ENCODE results near the gene LARGE1.

LARGE1 gene

DNA sequence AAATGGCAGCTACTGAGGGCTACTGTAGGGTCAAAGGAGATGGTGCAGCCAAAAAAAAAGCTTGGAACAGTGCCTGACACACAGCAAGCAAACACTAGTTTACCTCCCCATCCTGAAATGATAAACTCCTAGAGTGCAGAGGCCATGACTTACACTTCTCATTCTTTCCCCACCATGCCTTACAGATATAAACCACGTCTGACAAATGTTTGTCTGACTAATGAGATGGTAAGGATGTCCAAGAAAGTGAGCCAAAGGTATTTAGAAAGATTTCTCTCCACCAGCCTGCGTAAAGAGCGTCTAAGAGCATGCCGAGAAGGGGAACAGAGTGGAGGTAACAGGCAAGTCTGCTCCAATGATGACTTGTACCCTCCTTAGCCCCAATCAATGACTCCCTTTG, 99.0 kb downstream of the LARGE1 start:
- no peak for DNase-seq (ENCODE audit: low read depth, low spot score)

DNA sequence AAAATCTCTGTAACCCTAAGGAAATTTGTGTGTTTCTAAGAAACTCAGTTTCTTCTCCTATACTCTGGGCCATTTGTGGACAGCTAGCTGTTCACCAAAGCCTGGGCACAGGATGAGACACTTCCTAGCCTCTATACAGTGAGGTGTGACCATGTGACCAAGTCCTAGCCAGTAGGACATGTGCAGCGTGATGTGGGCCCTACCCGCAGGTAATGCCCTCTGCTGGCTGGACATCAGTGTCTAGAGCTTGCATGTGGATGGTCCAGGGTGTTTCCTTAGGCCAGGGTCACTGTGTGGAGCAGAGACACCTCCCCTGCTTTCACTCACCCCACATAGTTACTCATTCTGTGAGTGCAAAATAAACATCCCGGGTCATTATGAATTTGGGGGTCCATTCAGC, 100.5 kb downstream of the LARGE1 start:
- DNase-seq (ENCODE audit: low read depth, low spot score): no peak

DNA sequence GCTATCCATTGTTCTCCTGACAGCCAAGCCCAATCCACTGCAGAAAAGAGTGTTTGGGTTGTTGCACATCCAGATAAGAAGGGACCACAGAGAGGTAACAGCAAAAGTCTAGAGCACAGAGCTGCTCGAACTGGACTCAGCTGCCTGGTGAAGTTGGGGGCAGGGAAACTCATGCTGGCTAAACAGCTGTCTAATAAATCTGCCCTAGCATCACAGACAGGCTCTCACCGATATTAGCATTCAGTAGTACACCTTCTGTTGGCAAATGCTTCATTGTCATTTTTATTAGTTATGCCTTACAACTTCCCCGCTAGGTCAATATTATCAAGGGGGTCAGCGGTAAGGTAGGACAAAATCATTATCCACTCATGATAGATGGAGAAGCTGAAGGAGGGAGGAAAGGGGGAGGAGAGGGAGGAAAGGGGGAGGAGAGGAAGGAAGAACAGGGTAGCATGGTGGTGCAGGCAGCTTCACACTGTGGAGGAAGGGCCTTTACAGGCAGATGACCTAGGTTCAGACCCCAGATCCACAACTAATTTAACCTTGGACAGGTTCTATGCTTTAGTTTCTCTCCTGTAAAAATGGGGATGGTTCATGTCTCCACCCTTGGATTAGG, 102.7 kb downstream of the LARGE1 start:
- DNase-seq (ENCODE audit: low read depth, low spot score): no peak

DNA sequence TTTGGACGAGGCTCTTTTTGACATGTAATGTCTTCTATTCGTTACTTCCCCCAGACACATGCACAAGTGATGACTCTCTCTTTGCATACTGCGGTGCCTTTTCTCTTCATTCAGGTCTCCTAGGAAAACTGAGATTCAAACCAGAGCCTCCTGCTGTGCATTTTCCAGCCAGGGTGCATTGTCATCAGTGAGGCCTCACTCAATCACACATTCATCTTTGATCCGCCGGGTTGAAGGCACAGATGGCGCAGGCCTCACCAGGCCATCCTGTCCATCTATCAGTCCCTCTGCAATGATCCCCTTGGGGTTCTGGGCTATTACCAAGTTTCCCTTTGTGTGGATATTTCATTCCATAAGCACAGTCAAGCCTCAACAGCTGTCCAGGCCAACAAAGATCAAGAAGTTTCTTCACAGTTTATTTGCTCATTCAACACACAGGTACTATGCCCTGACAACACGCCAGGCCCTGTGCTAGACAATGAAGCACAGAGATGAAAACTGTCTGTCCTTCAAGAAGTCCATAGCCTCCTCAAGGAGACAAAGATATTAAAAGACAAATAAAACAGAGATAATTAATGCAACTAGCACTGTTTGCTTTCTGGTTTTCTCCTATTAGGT, 107.8 kb downstream of the LARGE1 start:
- no peak for DNase-seq (ENCODE audit: low read depth, low spot score)

DNA sequence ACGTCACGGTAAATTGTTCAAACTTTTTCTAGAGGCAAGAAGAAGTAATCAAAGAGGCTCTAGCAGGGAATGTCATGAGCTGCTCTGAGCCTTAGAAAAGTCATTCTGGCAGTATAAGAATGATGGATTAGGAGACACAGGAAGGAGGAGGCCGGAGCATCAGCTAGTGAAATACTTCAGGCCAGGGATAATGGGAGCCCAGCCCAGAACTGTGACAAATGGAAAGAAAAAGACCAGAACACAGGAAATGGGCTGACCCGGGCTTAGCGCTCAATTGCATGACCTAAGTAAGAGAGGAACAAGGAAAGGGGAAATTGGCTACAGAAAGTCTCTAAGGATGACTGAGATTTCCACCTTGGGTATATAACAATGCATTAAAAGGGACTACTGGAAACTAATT, 108.6 kb downstream of the LARGE1 start:
- DNase-seq (ENCODE audit: low read depth, low spot score): no peak

DNA sequence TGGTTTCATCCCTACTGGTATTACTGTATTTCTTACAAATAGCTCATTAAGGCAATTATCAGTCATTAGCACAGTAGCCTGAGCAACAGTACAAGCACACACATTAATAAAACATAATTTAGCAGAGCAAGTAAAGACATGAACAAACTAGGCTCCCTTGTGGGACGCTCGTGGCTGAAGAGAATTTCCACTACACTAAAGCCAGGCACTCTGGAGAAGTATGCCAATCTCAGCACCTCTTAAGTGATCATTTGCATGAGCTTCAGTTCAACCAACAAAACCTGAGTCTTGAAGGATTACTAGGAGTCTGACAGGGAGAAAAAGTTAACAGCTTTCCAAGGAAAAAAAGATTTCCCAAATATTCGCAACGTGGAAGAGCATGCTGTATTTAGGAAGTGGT, 109.1 kb downstream of the LARGE1 start:
- DNase-seq (ENCODE audit: low read depth, low spot score): no peak

DNA sequence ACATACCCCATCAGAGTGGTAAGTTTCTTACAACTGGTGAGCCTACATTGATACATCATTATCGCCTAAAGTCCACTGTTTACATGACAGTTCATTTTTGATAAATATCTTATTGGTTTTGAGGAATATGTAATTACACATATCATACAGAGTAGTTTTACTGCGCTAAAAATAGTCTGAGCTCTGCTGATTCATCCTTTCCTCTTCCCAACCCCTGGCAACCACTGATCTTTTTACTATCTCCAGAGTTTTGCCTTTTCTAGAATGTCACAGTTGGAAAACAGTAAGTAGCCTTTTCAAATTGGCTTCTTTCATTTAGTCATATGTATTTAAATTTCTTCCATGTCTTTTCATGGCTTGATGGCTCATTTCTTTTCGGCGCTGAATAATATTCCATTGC, 112.8 kb downstream of the LARGE1 start:
- DNase-seq (ENCODE audit: low read depth, low spot score): no peak

DNA sequence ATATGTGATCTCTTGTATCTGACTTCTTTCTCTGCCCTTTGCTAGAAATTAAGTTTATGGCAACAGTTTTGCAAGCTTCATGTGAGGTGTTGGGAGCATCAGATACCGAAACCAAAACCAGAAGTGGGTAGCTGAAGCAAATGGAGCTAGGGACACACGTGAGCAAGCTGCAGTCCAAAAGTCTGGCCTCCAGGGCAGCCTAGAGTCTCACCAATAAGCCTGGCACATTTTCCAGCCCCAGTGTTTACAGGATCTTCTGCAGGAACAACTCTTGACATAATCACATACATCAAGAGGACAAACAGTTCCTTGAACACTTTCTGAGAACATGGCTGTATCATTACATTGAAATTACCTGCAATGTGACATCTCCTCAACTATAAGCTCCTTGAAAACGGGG, 114.1 kb downstream of the LARGE1 start:
- DNase-seq (ENCODE audit: low read depth, low spot score): no peak

DNA sequence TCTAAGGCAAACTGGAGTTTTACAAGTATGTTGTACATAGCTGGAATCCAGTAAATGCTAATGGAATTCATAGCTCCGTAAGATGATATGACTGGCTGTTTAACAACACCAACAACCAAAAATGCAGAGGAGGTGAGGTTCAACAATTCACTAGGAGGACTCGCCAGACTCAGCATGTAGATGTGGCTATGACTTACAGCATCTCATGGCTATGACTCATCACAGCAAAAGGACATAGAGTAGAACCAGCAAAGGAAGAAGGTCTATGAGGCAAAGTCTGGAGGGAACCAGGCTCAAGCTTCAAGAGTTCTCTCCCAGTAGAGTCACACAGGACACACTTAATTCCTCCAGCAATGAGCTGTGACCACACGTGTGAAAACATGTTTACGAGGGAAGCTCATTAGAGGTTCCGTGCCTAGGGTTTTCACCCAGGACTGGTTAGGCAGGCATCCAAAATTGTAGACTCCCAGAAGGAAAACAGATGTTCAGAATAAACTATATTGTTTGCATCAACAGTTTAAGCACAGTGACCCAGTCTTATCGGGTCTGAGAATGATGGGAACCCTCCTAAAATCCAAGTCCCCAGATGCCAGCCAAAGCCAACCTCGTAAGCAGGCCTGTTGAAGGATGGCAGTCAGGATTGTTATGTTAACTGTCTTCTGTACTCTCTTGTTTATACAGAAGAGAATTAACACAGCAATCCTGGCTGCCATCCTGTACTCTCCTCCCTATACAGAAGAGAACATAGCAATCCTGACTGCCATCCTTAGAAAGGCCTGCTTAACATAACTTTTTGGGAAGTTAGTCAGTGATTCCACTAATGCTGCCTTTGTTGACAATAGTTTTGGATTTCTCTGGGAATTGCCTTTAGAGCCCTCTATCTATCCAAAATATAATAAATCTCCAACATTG, 116.6 kb downstream of the LARGE1 start:
- no peak for DNase-seq (ENCODE audit: low read depth, low spot score)

DNA sequence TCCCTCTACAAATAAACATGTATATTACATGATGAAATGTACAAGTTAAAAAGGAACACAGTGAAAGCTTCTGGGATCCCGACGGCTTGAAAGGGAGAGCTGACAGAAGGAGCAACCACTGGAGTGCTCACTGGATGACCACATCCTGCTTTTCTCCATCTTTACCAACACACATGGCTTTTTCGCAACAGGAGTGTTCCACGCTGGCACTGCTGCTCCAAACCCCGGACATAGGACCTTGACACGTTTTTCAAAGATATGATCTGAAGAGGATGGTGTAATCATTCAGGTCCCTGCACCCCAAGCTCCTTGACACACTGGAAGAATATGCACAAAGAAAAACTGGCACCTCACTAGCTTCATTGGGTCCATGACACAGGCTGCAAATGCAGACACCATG, 121.9 kb downstream of the LARGE1 start:
- DNase-seq (ENCODE audit: low read depth, low spot score): no peak

DNA sequence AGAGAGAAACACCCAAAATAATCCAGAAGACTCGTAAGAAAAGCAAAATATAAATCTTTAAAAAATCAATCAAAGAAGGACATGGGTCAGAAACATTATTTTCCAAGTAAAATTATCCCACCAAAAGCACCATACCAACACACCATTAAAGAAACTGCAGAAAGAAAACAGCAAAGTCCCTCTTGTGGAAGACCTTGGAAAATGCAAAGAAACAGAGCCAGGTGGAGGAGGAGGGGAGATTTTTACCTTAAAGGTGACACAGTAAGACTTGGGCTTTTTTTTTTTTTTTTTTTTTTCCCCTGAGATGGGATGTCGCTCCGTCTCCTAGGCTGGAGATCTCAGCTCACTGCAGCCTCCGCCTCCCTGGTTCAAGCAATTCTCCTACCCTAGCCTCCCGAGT, 123.8 kb downstream of the LARGE1 start:
- DNase-seq (ENCODE audit: low read depth, low spot score): no peak

DNA sequence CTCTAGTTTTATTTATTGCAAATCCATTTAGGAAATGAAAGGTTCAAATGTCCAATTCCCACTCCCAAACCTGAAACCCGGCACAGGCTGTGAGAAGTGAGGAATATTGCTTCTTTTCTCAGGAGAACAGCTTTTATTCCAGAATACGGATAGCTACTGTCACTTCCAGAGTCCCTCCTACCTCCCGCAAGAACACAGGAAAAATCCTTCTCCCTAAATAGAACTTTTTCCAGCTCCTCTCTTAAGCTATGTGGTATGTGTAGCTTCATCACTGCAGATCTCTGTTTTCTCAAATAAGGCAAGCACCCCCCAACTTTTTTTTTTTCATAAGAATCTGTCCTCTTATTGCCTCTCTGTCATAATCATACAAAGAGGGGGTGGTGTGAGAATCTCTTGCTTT, 126.8 kb downstream of the LARGE1 start:
- DNase-seq (ENCODE audit: low read depth, low spot score): no peak

DNA sequence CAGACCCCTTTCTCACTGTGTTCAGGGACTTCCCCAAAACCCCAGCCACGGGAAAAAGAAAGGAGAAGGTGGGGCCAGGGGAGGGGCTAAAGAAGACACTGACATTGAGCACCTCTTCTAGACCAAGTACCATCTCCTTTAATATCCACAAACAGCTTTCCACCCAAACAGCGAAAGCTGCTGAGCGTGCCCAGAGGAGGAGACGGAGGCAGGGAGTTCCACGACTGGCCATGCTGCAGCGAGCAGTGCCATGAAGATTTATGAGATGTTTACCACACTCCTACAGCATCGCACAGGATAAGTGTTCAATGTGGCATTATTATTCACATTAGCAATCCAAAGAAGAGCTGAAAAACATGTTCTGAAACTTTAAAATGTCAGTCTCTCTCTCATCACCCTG, 127.4 kb downstream of the LARGE1 start:
- DNase-seq (ENCODE audit: low read depth, low spot score): no peak

DNA sequence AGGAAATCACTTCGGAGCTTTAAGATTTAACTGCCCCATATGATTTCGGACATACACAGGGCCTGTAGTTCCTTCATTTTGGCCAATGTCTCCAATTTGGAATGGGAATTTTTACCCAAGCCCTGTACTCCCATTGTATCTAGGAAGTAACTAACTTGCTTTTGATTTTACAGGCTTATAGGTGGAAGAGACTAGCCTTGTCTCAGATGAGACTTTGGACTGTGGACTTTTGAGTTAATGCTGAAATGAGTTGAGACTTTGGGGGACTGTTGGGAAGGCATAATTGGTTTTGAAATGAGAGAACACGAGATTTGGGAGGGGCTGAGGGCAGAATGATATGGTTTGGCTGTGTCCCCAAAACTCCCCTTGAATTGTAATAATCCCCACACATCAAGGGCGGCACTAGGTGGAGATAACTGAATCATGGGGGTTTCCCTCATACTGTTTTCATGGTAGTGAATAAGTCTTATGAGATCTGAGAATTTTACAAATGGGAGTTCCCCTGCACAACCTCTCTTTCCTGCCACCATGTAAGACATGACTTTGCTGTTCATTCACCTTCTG, 130.5 kb downstream of the LARGE1 start:
- no peak for DNase-seq (ENCODE audit: low read depth, low spot score)

DNA sequence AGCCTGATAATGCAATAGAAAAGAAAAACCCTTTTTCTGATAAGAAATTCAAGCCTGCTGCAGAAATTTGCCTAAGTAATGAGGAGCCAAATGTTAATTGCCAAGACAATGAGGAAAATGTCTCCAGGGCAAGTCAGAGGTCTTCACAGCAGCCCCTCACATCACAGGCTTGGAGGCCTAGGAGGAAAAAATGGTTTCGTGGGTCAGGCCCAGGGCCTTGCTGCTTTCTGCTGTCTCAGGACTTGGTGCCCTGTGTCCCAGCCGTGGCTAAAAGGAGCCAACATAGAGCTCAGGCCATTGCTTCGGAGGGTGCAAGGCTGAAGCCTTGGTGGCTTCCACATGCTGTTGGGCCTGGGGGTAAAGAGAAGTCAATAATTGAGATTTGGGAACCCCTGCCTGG, 131.3 kb downstream of the LARGE1 start:
- DNase-seq (ENCODE audit: low read depth, low spot score): no peak

DNA sequence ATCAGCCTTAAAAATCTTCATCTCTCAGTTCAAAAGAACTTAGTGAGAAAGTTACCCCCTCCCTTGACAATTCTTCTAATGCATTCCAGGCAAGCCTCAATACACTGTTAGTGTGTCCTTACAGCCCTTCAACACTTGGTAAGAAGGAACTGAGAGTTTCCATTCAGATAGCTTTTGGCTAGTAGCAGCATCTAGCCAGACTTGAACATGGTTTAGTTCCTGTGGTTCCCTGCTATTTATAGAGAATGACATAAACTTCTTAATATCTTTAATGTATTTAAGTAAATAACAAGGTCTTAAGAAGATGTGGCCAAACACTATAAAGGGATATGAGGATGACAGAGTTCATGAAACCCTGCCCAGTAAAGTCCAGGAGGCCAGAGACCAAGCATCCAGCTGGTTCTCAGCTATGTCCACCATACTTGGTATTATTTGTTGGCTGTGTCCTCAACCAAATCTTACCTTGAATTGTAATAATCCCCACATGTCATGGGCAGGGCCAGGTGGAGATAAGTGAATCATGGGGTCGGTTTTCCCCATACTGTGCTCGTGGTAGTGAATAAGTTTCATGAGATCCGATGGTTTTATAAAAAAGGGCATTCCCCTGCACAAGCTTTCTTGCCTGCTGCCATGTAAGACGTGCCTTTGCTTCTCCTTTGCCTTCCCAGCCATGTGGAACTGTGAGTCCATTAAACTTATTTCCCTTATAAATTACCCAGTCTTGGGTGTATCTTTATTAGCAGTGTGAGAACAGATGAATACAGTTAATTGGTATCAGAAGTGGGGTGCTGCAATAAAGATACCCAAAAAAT, 132.4 kb downstream of the LARGE1 start:
- no peak for DNase-seq (ENCODE audit: low read depth, low spot score)

DNA sequence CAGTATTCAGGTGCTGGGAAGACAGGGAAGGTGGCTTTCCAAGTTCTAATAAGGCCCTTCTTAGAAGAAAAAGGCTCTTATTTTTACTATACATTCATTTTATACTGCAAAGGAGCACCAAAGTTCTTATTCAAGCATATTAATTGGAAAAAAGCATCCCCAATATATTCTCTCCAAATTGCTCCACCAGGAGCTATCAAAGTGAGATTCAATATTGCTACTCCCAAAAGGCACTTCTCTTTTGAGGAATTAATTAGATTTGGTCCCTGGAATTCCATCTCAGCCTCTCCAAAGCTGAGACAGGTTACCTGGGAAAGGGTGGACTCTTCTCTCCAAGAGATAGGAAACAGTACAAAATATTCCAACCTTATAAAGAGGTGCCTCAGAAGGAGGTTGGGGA, 134.1 kb downstream of the LARGE1 start:
- DNase-seq (ENCODE audit: low read depth, low spot score): no peak

DNA sequence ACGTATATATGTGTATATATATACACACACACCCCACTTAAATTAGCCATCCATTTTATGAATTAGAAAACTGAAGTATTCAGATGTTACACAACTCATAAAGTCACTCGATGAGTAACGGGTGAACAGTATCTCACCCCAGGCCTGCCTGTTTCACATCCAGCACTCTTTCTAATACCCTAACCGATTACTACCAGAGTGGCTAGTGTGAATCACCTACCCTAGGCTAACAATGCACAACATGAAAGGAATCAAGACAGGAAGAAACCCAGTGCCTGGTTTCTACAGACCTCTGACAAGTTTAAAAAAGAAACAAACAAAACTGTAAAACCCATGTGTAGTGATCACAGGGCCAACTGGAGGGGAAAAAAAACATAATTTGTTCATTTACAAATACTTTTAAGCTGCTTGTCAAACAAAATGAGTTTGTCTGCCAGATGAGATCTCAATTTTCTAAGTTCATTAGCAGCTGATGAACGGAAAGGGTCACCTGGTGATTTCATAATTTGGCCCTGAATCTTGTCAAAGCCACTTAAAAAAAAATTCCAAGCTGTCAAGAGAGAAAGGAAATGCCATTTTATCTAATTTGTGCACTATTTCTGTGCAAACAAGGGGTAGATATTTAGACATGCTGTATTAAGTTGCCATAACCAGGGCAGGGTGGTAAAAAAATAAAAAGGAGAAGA, 134.8 kb downstream of the LARGE1 start:
- no peak for DNase-seq (ENCODE audit: low read depth, low spot score)

DNA sequence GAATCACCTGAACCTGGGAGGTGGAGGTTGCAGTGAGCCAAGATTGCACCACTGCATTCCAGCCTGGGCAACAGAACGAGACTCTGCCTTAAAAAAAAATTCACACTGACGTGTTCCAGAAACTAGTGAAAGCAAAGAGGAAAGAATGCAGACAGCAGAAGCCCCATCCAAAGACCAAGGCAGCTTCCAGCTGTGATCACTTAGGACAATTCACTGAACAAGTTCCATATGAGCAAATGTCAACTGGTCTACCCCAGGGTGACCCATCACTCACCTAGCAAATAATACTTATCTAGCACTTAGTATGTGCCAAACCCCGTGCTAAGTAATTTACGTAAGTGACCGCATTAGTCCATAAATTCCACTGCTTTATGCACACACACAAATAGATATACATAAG, 138.9 kb downstream of the LARGE1 start:
- no peak for DNase-seq (ENCODE audit: low read depth, low spot score)

DNA sequence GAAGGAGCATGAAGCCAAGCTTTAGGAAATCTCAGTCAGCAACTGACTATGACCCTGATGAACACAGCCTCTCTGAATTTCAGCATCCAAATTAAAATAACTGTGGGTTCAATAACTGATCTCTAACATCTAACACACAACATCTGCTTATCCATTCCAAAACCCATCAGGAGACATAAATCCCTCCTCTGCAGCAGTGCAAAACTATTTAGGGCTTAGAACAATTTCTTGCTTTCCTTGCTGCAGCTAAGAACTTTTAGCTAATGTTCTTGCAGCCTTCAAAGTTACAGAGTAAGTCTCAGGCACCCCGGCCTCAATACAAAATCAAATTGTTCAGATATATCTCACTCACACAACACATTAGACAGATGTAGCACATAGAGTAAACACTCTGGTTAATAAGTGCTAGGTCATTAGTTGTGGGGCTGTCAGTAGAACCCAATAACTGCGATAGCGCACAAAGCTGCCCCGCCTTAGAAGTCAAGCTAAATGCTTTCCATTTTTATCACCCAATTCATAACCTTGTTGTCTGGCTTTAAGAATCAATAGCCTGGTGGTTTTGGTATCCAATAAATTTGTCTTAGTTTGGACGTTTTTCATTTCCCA, 139.6 kb downstream of the LARGE1 start:
- DNase-seq (ENCODE audit: low read depth, low spot score): no peak

DNA sequence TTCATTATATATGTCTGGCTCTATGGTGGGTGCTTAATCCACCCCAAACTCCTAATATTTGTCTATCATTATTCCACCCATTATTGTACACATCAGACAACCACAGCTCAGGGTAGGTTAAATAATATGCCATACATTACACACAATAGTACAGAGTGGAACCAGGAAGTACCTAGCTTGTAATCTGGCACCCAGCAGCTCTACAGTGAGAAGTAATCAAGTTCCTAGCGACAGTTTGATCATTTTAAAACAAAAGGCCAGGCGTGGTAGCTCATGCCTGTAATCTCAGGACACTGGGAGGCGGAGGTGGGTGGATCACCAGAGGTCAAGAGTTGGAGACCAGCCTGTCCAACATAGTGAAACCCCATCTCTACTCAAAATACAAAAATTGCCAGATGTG, 141.0 kb downstream of the LARGE1 start:
- DNase-seq (ENCODE audit: low read depth, low spot score): no peak
